Stimulated activated effector memory CD8-positive, alpha-beta T cell treated with anti-CD3 and anti-CD28 coated beads, Interleukin-12 subunit alpha, Interleukin-12 subunit beta, amount 100 ng/mL, for 72 hours (primary cell): ENCODE data around the gene KCND2.
"Not testable (repeated sequence)": the region's sequence is repeated elsewhere in the genome, so short reads cannot be mapped to it uniquely, and the experiment has no call there.

Experiments
- ATAC-seq: fragments of 150-1000 bp; cut with Tn5 transposase; 2 replicates; pipeline ENCODE4 v1.10.0; 2021
- DNase-seq, 2 donors: peaks; one replicate each; pipeline ENCODE4 v3.0.0; 2021 to 2022; ENCODE audit warnings: low spot score in 2 of 2
- H3K27ac Mint-ChIP-seq: one replicate; pipeline ENCODE4 v1.8.0; 2022; ENCODE audit warnings: mild to moderate bottlenecking, mixed read lengths
- H3K36me3 Mint-ChIP-seq: one replicate; pipeline ENCODE4 v1.8.0; 2022; ENCODE audit warnings: mild to moderate bottlenecking, mixed read lengths
- H3K4me1 Mint-ChIP-seq: one replicate; pipeline ENCODE4 v1.8.0; 2022; ENCODE audit warnings: mixed read lengths
- H3K4me3 Mint-ChIP-seq: one replicate; pipeline ENCODE4 v1.8.0; 2022; ENCODE audit warnings: mild to moderate bottlenecking, mixed read lengths
- H3K9me3 Mint-ChIP-seq: one replicate; pipeline ENCODE4 v1.8.0; 2022; ENCODE audit warnings: mixed read lengths

KCND2 gene

DNA sequence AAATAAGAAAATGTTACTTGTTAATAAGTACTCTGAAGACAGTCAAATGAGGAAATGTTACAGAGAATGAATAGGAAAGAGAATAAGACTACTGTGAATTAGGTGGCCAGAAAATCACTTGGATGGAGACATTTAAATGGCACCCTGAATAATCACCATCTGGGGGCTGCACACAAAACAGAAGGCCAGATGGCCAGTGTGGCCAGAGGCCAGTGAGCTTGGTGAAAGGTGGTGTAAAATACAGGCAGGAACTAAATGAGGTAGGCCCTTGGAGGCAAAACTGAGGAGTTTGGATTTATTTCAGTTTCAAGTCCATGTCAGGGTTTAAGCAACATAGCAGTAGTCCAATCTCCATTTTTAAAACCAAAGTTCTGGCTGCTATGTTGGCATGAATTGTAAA lies 458.3 kb downstream of the KCND2 start:
- Mint-ChIP-seq H3K27ac (no peak overlapping the region), H3K9me3 (peaks cover 3% of the 10 kb centered on the region), H3K4me3 (no peak overlapping the region), H3K4me1 (no peaks in the 10 kb centered on the region), H3K36me3 (no peaks in the 10 kb centered on the region)
- ATAC-seq, result no peak
- DNase-seq, result no peak

GRCh38 chr7:120732256-120732655 lies 459.3 kb downstream of the KCND2 start:
- no peaks in the 10 kb centered on the region for H3K36me3 Mint-ChIP-seq
- H3K4me1 Mint-ChIP-seq, result no peaks in the 10 kb centered on the region
- no peak overlapping the region for H3K4me3 Mint-ChIP-seq
- peaks cover 3% of the 10 kb centered on the region for H3K9me3 Mint-ChIP-seq
- no peak for DNase-seq
- ATAC-seq, result no peak
- no peak overlapping the region for H3K27ac Mint-ChIP-seq

GRCh38 chr7:120733143-120733542 lies 460.2 kb downstream of the KCND2 start:
- DNase-seq (no peak), ATAC-seq (no peak)
- Mint-ChIP-seq H3K4me1 (no peaks in the 10 kb centered on the region), H3K36me3 (no peaks in the 10 kb centered on the region), H3K9me3 (no peaks in the 10 kb centered on the region), H3K4me3 (no peak overlapping the region), H3K27ac (no peak overlapping the region)

- Mint-ChIP-seq H3K9me3 (no peaks in the 10 kb centered on the region), H3K27ac (no peak overlapping the region), H3K4me3 (no peak overlapping the region), H3K4me1 (no peaks in the 10 kb centered on the region), H3K36me3 (no peaks in the 10 kb centered on the region)
- DNase-seq, result no peak
- no peak for ATAC-seq
Measured at GRCh38 chr7:120733835-120734234, 460.9 kb downstream of the KCND2 start.

- Mint-ChIP-seq H3K4me1 (no peaks in the 10 kb centered on the region), H3K4me3 (no peak overlapping the region), H3K27ac (no peak overlapping the region), H3K9me3 (peaks cover 2% of the 10 kb centered on the region), H3K36me3 (no peaks in the 10 kb centered on the region)
- DNase-seq (no peak), ATAC-seq (no peak)
Measured at GRCh38 chr7:120735791-120736190, 462.8 kb downstream of the KCND2 start.

- ATAC-seq (no peak), DNase-seq (no peak)
- Mint-ChIP-seq H3K4me3 (no peak overlapping the region), H3K9me3 (peaks cover 2% of the 10 kb centered on the region), H3K36me3 (no peaks in the 10 kb centered on the region), H3K27ac (no peak overlapping the region), H3K4me1 (no peaks in the 10 kb centered on the region)
Measured at GRCh38 chr7:120738816-120739215, 465.8 kb downstream of the KCND2 start.

DNA sequence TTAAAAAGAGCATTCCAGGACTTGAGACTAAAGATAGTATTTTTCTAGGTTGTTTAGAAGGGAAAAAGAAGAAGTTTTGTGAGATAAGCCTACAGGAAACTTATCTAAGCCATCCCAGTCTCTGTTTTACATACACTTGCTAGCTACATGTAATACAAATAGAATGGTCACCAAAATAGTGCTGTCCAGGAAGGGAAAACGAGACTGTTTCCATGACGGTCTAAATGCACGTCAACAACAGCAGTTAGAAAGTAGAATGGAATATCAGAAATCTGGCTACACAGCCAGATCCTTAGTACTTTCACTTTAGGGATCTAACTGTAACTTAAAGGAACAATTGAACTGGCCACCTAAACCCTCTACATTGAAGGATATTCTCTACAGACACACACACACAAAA lies 467.4 kb downstream of the KCND2 start:
- H3K9me3 Mint-ChIP-seq, result peaks cover 2% of the 10 kb centered on the region
- no peaks in the 10 kb centered on the region for H3K4me1 Mint-ChIP-seq
- ATAC-seq, result no peak
- no peaks in the 10 kb centered on the region for H3K36me3 Mint-ChIP-seq
- no peak overlapping the region for H3K4me3 Mint-ChIP-seq
- no peak overlapping the region for H3K27ac Mint-ChIP-seq
- no peak for DNase-seq

GRCh38 chr7:120741371-120742042 lies 468.5 kb downstream of the KCND2 start:
- ATAC-seq (no peak), DNase-seq (no peak)
- no peak overlapping the region for H3K27ac Mint-ChIP-seq
- no peak overlapping the region for H3K4me3 Mint-ChIP-seq
- no peaks in the 10 kb centered on the region for H3K36me3 Mint-ChIP-seq
- no peaks in the 10 kb centered on the region for H3K4me1 Mint-ChIP-seq
- H3K9me3 Mint-ChIP-seq, result peaks cover 2% of the 10 kb centered on the region

- H3K27ac Mint-ChIP-seq, result no peak overlapping the region
- no peak overlapping the region for H3K4me3 Mint-ChIP-seq
- no peak for DNase-seq
- H3K9me3 Mint-ChIP-seq, result peaks cover 2% of the 10 kb centered on the region
- no peak for ATAC-seq
- no peaks in the 10 kb centered on the region for H3K36me3 Mint-ChIP-seq
- H3K4me1 Mint-ChIP-seq, result no peaks in the 10 kb centered on the region
Measured at GRCh38 chr7:120742372-120742771, 469.4 kb downstream of the KCND2 start.

DNA sequence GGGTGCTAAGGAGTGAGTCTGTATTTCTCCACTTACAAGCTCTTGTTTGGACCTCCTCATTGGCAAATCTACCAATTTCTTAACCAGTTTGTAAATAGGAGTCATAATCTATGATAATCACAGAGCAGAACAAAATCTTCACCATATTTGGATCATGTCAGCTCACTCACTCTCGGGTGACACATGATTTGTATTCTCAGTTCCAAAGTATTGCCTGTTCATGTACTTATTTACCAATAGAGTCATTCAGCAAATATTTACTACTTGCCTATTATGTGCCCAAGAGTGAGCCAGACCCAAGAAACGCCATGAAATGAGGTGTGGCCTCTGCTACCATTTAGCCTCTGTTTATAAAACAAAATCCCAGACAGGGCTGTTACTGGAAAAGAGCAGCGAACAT lies 470.2 kb downstream of the KCND2 start:
- Mint-ChIP-seq H3K4me3 (no peak overlapping the region), H3K27ac (no peak overlapping the region), H3K36me3 (no peaks in the 10 kb centered on the region), H3K4me1 (no peaks in the 10 kb centered on the region), H3K9me3 (peaks cover 2% of the 10 kb centered on the region)
- DNase-seq, result no peak
- no peak for ATAC-seq

- Mint-ChIP-seq H3K4me3 (no peak overlapping the region), H3K36me3 (no peaks in the 10 kb centered on the region), H3K4me1 (no peaks in the 10 kb centered on the region), H3K27ac (no peak overlapping the region), H3K9me3 (no peaks in the 10 kb centered on the region)
- DNase-seq (no peak), ATAC-seq (peak; percentile 59)
Measured at GRCh38 chr7:120760050-120760449, 487.1 kb downstream of the KCND2 start.

DNA sequence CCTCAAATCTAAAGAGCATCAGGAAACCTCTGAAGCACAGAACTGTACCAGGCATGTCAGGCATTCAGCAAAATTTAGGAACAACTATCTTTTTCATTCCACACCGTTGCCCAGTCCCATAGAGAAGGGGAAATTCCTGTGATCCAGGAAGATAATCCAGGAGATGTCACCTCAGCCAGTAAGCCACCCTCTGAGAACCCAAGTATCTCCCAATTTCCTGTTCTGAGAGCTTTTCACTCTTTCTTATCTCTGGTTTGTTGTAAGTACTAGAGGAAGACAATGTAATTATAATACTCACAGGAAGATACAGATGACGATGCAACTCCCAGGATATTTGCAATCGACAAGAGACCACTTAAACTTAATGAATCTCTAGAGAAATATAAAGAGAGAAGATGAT lies 487.9 kb downstream of the KCND2 start:
- Mint-ChIP-seq H3K4me3 (no peak overlapping the region), H3K36me3 (no peaks in the 10 kb centered on the region), H3K9me3 (no peaks in the 10 kb centered on the region), H3K27ac (no peak overlapping the region), H3K4me1 (no peaks in the 10 kb centered on the region)
- ATAC-seq (no peak), DNase-seq (no peak)

DNA sequence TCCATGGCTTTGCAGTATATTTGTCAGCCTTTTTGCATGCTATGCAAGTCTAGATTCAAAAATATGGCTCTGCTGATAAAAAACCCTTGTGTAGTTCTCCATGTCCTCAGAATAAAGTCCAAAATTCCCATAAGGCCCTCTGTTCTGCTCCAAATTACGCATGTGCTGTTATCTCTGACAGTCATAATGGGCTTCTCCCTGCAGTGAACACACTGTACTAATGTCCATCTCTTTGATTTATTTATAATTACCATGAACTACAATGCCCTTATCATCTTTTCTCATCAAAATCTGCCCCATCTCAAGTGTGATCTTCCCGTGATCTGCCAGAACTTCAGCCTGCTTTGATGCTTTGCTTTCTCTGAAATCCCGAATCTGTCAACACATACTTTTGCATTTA lies 497.2 kb downstream of the KCND2 start:
- no peak for DNase-seq
- ATAC-seq, result no peak
- Mint-ChIP-seq H3K4me3 (no peak overlapping the region), H3K4me1 (no peaks in the 10 kb centered on the region), H3K9me3 (no peaks in the 10 kb centered on the region), H3K27ac (no peak overlapping the region), H3K36me3 (no peaks in the 10 kb centered on the region)

DNA sequence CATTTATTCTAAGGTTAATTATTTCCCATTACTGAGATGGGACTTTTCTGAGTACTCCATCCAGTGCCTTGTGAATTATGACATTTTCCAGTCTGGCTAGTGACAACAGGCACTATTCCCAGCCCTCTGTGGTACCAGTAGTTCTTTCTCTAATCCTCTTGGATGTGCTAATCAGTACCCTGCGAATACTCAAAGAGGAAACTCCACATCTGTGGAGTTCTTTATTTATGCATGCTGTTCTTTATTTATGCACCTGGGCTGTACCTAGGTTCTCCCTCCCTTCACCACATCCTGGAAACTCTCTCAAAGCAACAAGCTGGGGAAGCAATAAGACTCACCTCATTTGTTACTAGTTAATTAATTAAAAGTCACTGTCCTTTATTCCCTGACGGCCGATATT lies 501.5 kb downstream of the KCND2 start:
- H3K9me3 Mint-ChIP-seq, result no peaks in the 10 kb centered on the region
- DNase-seq (no peak), ATAC-seq (no peak)
- H3K36me3 Mint-ChIP-seq, result no peaks in the 10 kb centered on the region
- no peaks in the 10 kb centered on the region for H3K4me1 Mint-ChIP-seq
- H3K4me3 Mint-ChIP-seq, result no peak overlapping the region
- no peak overlapping the region for H3K27ac Mint-ChIP-seq

DNA sequence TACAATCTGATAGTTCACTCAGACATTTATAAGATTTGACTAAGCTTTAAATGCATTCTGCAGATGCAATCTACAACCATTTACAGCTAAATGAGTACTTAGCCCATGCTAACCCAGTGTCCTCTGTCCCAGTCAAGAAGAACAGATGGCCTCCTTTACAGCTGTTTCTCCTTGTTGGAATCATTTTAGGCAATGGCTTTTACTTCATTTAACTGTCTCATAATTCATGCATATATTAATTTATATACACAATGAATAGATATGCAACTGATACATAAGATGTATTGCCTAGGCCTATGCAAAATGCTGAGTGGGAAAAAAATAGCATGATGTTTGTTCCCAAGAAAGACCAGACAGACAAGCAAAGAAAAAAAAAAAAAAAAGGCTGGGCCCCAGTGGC lies 502.8 kb downstream of the KCND2 start:
- H3K27ac Mint-ChIP-seq, result no peak overlapping the region
- no peak for DNase-seq
- H3K36me3 Mint-ChIP-seq, result no peaks in the 10 kb centered on the region
- no peaks in the 10 kb centered on the region for H3K9me3 Mint-ChIP-seq
- no peaks in the 10 kb centered on the region for H3K4me1 Mint-ChIP-seq
- no peak overlapping the region for H3K4me3 Mint-ChIP-seq
- no peak for ATAC-seq

DNA sequence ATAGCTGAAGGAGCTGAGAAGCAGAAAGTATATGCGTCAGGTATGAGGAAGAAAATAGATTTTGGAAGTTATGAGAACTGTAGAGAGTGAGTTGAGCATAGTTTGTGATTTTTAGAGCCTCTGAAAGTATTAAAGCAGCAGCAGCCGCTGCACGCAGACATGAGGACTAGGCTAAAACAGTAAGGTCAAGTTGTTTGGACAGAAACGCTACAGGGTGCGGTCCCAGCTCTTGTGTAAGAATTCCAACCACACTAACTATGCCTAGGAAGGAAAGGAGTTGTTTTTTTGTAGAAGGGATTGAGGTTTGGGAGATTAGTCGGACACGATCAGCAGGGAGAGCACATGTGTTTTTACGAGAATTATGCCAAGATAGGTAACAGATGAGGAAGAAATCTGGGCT lies 506.1 kb downstream of the KCND2 start:
- not testable (repeated sequence) for H3K4me3 Mint-ChIP-seq, H3K27ac Mint-ChIP-seq, DNase-seq

GRCh38 chr7:120780451-120780850 lies 507.5 kb downstream of the KCND2 start:
- not testable (repeated sequence) for H3K36me3 Mint-ChIP-seq, ATAC-seq, H3K27ac Mint-ChIP-seq, H3K4me3 Mint-ChIP-seq, H3K4me1 Mint-ChIP-seq, H3K9me3 Mint-ChIP-seq, DNase-seq

More for the DNA sequence above, 506.1 kb downstream of the KCND2 start:
- H3K36me3 Mint-ChIP-seq, H3K9me3 Mint-ChIP-seq, ATAC-seq, H3K4me1 Mint-ChIP-seq: not testable (repeated sequence)
